Ovary (tissue), 9 donors: Measurements from ENCODE around the gene IQGAP2. TPM values are rescaled to one million over a fixed set of nuclear protein-coding genes. Genes with fewer than 3 reads are reported as not detected.

ENCODE experiments used
- DNase-seq, 5 donors: peaks; one replicate each; pipeline ENCODE4 v3.0.0-alpha.2; 2019 to 2020
- H3K27ac ChIP-seq, 2 donors: fragments of 200-600 bp; one replicate each; pipeline versions ENCODE4 v1.5.1 to v1.8.0; 2019 to 2022
- H3K27me3 ChIP-seq: fragments of 200-600 bp; one replicate; pipeline ENCODE4 v1.8.0; 2022
- H3K36me3 ChIP-seq: fragments of 200-600 bp; sonication (generic); one replicate; pipeline ENCODE4 v1.5.1; 2019
- H3K4me1 ChIP-seq: one replicate; pipeline ENCODE4 v1.8.1; 2013; ENCODE audit warnings: mild to moderate bottlenecking, moderate library complexity; ENCODE audit not compliant: insufficient read depth
- H3K4me3 ChIP-seq: fragments of 200-600 bp; sonication (generic); one replicate; pipeline ENCODE4 v1.5.1; 2017
- H3K9me3 ChIP-seq, 2 donors: fragments of 200-600 bp in 1 of 2; sonication (generic) in 1 of 2; one replicate each; pipeline versions ENCODE4 v1.5.1 to v1.8.1; 2013 to 2019; ENCODE audit warnings: mild to moderate bottlenecking in 1 of 2, moderate library complexity in 1 of 2
- EP300 ChIP-seq: sonication (generic); formaldehyde crosslinking; IDR thresholded peaks from one replicate; pipeline ENCODE4 v1.6.1; 2017; ENCODE audit warnings: antibody characterized with exemption
- POLR2A ChIP-seq: fragments of 450-650 bp; IDR thresholded peaks from one replicate; pipeline ENCODE4 v1.6.1; 2017; ENCODE audit warnings: antibody characterized with exemption, mild to moderate bottlenecking, moderate library complexity
- WGBS, 3 donors: extraction: QIAGEN DNeasy Blood & Tissue Kit in 1 of 3; methylation state at CpG; one replicate each; pipeline versions ENCODE4 v1.1.5 to v1.1.7; 2013 to 2017; 5-methylcytosine and 5-hydroxymethylcytosine counted together
- intact Hi-C, 4 donors: fragments of 100-400 bp; cut with DNase I; formaldehyde crosslinking; loops; one replicate each; pipeline versions ENCODE4 v1.11.0 to v1.15.1; 2022 to 2023
- polyA plus RNA-seq, 2 donors: library from polyadenylated mRNA; stranded (reverse); fragments of 200-250 nt in 1 of 2; fragments of 350-450 nt in 1 of 2; fragmentation: Illumina TruSeq in 1 of 2; extraction: RNeasy Lipid Tissue Mini Kit (QIAGEN cat#74804) in 1 of 2; gene quantifications; one replicate each; pipeline ENCODE4 v1.2.3, GENCODE V29; 2013 to 2014
- total RNA-seq, 7 donors: library from RNA; depleted of rRNA in 2 of 7; stranded (reverse); fragments of >200 nt in 2 of 7; fragmentation: NEBNext Ultra II Directional in 3 of 7; extraction: Animal tissue kit (Norgen Biotek cat#: 25700) in 3 of 7; gene quantifications; one replicate each; pipeline versions ENCODE4 v1.1.0 to v1.2.4, GENCODE V29; 2016 to 2023
- TF ChIP-seq, protein P1 (sequence below), 3 donors: fragments of 450-650 bp in 2 of 3; fragments of 200-600 bp in 1 of 3; IDR thresholded peaks; one replicate each; pipeline versions ENCODE4 v1.5.1 to v1.8.0; 2016 to 2022; ENCODE audit warnings: antibody characterized with exemption in 3 of 3, mild to moderate bottlenecking in 1 of 3
- donor health status: DM: no; HTN: no; CAD: no; lungs with moderate emphysema.
- donor health status: DM: no; HTN: no; CAD: no.
- donor health status: Bipolar disorder and iron deficiency.
- donor health status: DM: yes; HTN: yes; CAD: no.
- donor health status: DM: no; HTN: no; CAD: no.
- donor health status: DM: yes; HTN: yes; CAD: no.

The IQGAP2 gene
- total and polyA plus RNA-seq, 9 donors = 8.6 to 27.6 (median 13.9) TPM

DNA sequence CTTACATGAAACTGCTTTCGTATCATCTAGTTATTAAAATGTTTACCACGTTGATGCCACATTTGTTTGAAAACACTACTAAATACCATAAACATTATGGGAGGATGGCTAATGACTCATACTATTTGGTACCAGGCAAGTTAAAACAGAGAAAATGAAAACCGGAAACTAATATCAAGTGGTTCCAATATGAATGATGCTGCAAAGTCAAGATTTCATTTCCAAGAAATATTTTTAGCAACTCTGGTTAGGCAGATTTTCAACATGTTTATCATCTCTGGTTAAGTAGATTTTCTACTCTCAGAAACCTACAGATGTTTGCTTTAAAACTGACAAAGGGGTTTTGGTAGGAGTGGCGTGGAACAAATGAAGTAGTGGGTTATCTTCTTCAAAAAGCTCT is 307.9 kb downstream of the IQGAP2 start:
- H3K27me3 ChIP-seq = no peaks in the 10 kb centered on the region
- TF ChIP-seq EP300 = no peak
- no peak for TF ChIP-seq POLR2A
- TF ChIP-seq, protein P1, sequence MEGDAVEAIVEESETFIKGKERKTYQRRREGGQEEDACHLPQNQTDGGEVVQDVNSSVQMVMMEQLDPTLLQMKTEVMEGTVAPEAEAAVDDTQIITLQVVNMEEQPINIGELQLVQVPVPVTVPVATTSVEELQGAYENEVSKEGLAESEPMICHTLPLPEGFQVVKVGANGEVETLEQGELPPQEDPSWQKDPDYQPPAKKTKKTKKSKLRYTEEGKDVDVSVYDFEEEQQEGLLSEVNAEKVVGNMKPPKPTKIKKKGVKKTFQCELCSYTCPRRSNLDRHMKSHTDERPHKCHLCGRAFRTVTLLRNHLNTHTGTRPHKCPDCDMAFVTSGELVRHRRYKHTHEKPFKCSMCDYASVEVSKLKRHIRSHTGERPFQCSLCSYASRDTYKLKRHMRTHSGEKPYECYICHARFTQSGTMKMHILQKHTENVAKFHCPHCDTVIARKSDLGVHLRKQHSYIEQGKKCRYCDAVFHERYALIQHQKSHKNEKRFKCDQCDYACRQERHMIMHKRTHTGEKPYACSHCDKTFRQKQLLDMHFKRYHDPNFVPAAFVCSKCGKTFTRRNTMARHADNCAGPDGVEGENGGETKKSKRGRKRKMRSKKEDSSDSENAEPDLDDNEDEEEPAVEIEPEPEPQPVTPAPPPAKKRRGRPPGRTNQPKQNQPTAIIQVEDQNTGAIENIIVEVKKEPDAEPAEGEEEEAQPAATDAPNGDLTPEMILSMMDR (IDR thresholded peaks at IDR 0.05) = no peak
- H3K9me3 ChIP-seq = no peaks in the 10 kb centered on the region
- 60 to 68% (median 63%) methylated on average over 4 of the region's 4 CpGs for WGBS, 3 donors
- intact Hi-C loops = no loop called here
- no peaks in the 10 kb centered on the region for H3K4me1 ChIP-seq
- no peak overlapping the region for H3K4me3 ChIP-seq
- H3K27ac ChIP-seq = no peak overlapping the region
- DNase-seq = no peak
- H3K36me3 ChIP-seq = no peaks in the 10 kb centered on the region

GRCh38 chr5:76714751-76715485 is 311.8 kb downstream of the IQGAP2 start:
- TF ChIP-seq, protein P1 (IDR thresholded peaks at IDR 0.05) = no peak
- TF ChIP-seq EP300 = no peak
- no peak for TF ChIP-seq POLR2A
- 14 to 28% (median 20%) methylated on average over 52 of the region's 52 CpGs for WGBS, 3 donors
- peak overlapping the region; percentile 67 for H3K4me3 ChIP-seq
- H3K9me3 ChIP-seq = no peaks in the 10 kb centered on the region
- no peak overlapping the region for H3K27ac ChIP-seq
- H3K27me3 ChIP-seq = no peaks in the 10 kb centered on the region
- no peaks in the 10 kb centered on the region for H3K4me1 ChIP-seq
- peak in 3 of 5 donors; percentile 27 to 37 (median 31) for DNase-seq
- intact Hi-C loops = no loop called here
- no peaks in the 10 kb centered on the region for H3K36me3 ChIP-seq

GRCh38 chr5:76715486-76715735 is 312.3 kb downstream of the IQGAP2 start:
- Histone ChIP-seq H3K4me3 (peak overlapping the region; percentile 67), H3K27me3 (no peaks in the 10 kb centered on the region), H3K4me1 (no peaks in the 10 kb centered on the region), H3K36me3 (no peaks in the 10 kb centered on the region), H3K27ac (no peak overlapping the region), H3K9me3 (no peaks in the 10 kb centered on the region)
- intact Hi-C loops = no loop called here
- WGBS, 3 donors = 0% methylated on average over 14 of the region's 14 CpGs
- no peak for TF ChIP-seq EP300
- TF ChIP-seq, protein P1 (IDR thresholded peaks at IDR 0.05) = no peak
- no peak for TF ChIP-seq POLR2A
- no peak for DNase-seq

DNA sequence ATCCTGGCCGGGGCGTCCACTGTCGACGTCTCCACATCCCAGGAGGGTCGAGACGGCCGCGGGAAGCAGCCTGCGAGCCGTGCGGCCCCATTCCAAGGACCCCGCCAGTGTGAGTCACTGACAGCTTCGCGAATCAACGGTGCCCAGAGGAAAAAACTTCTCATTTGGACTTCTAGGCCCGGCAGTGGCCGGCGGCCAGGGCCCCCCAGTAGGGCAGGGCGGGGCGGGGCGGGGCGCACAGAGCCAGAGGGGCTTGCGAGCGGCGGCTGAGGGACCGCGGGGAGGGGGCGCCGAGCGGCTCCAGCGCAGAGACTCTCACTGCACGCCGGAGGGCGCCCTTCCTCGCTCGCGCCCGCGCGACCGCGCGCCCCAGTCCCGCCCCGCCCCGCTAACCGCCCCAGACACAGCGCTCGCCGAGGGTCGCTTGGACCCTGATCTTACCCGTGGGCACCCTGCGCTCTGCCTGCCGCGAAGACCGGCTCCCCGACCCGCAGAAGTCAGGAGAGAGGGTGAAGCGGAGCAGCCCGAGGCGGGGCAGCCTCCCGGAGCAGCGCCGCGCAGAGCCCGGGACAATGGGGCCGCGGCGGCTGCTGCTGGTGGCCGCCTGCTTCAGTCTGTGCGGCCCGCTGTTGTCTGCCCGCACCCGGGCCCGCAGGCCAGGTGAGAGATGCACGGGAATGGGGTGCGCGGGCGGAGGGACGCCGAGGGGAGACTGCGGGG is 312.8 kb downstream of the IQGAP2 start, which contains the start of gene F2R:
F2R (plus strand) TSS at position 391 of the 720 bp plus-strand sequence; CDS start at position 573, 182 bp downstream.
- H3K27me3 ChIP-seq = no peaks in the 10 kb centered on the region
- intact Hi-C loops = no loop called here
- peak within 1 kb of the TSS; percentile 67 for H3K4me3 ChIP-seq
- WGBS, 3 donors = 0% methylated on average over 40 to 82 of the region's 82 CpGs
- peak; percentile 13 to 59 (median 38) for DNase-seq
- no peak within 1 kb of the TSS for H3K27ac ChIP-seq
- H3K4me1 ChIP-seq = no peaks in the 10 kb centered on the region
- no peaks in the 10 kb centered on the region for H3K9me3 ChIP-seq
- no peaks in the 10 kb centered on the region for H3K36me3 ChIP-seq
- TF ChIP-seq, protein P1 (IDR thresholded peaks at IDR 0.05) = peak in 1 of 3 donors; percentile 24
- no peak for TF ChIP-seq EP300
